HL-60 (cell line): ENCODE results near the gene ANP32D.
"Not testable (repeated sequence)": the region's sequence is repeated elsewhere in the genome, so short reads cannot be mapped to it uniquely, and the experiment has no call there.

Source experiments
- DNase-seq, 2 experiments: peaks; one replicate each; pipeline ENCODE4 v3.0.0-alpha.2; 2010 to 2020; ENCODE audit warnings: low read depth in 1 of 2, low spot score in 1 of 2
- H3K27ac ChIP-seq: fragments of 250-450 bp; sonication (Bioruptor Pico); replicated peaks from 2 replicates; pipeline ENCODE4 v1.5.1; 2020; ENCODE audit warnings: mild to moderate bottlenecking, moderate library complexity
- H3K27me3 ChIP-seq: fragments of 250-450 bp; sonication (Bioruptor Pico); 2 replicates; pipeline ENCODE4 v1.5.1; 2021; ENCODE audit warnings: mild to moderate bottlenecking, moderate library complexity; ENCODE audit not compliant: insufficient read depth, poor library complexity, severe bottlenecking
- H3K4me3 ChIP-seq: replicated peaks from 2 replicates; pipeline ENCODE4 v1.5.1; 2011; ENCODE audit warnings: mild to moderate bottlenecking, control low read depth, low read length; ENCODE audit not compliant: insufficient read depth
- GABPA ChIP-seq: IDR thresholded peaks from 2 replicates; pipeline ENCODE4 v1.6.1; 2012; ENCODE audit warnings: low read depth
- POLR2AphosphoS5 ChIP-seq: IDR thresholded peaks from 2 replicates; pipeline ENCODE4 v1.6.1; 2012; ENCODE audit warnings: low read depth
- SPI1 ChIP-seq: IDR thresholded peaks from 2 replicates; pipeline ENCODE4 v1.6.1; 2012; ENCODE audit warnings: low read depth, mild to moderate bottlenecking, borderline replicate concordance
- TF ChIP-seq, protein P1 (sequence below): IDR thresholded peaks from 2 replicates; pipeline ENCODE4 v1.6.1; 2012; ENCODE audit warnings: low read depth; ENCODE audit not compliant: insufficient replicate concordance
- TF ChIP-seq, protein P2 (sequence below): IDR thresholded peaks from one replicate; pipeline ENCODE4 v1.5.1; 2011; ENCODE audit warnings: low read length, control low read depth, inconsistent platforms; ENCODE audit not compliant: insufficient read depth

The ANP32D gene

DNA sequence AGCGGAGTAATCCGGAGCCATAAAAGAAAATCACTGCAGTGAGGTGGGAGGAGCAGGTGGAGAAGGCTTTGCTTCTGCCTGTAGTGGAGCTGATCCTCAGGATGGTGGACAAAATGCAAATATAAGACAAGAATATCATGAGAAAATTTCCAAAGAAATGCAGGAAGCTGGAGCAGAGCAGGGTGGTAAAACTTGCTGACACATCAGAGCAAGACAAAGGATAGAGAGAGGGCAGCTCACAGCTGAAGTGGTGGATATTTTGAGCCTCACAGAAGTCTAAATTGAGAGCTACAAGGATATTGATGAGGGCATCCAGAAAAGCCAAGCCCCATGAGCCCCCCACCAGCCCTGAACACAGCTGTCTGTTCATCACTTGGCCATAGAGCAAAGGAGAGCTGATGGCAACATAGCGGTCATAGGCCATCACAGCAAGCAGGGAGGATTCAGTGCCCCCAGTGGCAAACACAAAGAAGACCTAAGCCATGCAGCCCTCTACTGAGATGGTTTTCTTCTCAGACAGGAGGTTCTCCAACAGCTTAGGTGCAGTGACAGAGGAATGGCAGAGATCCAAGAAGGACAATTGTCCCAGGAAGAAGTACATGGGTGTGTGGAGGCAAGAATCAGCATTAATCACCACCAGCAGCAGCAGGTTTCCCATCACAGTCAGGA lies 30.0 kb upstream of the ANP32D start:
- Histone ChIP-seq H3K27ac (no peak overlapping the region), H3K4me3 (no peak overlapping the region), H3K27me3 (no peaks in the 10 kb centered on the region)
- TF ChIP-seq SPI1 (no peak), POLR2AphosphoS5 (no peak)
- no peak for DNase-seq

DNA sequence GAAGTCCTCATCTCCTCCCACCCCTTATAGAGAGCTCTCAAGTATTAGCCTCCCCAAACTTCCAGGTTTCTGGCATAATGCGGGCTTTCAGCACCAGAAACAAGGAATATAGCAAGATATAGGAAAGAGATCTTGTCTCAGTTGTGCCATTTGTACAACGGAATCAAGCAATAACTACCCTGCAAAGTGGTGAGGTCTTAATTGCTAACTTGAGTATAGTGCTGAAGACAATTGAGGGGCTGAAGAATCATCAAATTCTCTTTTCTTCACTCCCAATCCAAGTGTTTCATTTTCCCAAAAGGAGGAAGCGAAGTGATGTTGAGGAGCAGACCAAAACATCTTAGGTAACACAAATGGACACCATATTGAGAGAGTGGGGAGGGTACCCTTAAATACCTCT lies 26.8 kb upstream of the ANP32D start:
- no peaks in the 10 kb centered on the region for H3K27me3 ChIP-seq
- H3K27ac ChIP-seq = no peak overlapping the region
- no peak overlapping the region for H3K4me3 ChIP-seq
- TF ChIP-seq POLR2AphosphoS5 (no peak), SPI1 (no peak), GABPA (no peak)
- TF ChIP-seq, protein P1, sequence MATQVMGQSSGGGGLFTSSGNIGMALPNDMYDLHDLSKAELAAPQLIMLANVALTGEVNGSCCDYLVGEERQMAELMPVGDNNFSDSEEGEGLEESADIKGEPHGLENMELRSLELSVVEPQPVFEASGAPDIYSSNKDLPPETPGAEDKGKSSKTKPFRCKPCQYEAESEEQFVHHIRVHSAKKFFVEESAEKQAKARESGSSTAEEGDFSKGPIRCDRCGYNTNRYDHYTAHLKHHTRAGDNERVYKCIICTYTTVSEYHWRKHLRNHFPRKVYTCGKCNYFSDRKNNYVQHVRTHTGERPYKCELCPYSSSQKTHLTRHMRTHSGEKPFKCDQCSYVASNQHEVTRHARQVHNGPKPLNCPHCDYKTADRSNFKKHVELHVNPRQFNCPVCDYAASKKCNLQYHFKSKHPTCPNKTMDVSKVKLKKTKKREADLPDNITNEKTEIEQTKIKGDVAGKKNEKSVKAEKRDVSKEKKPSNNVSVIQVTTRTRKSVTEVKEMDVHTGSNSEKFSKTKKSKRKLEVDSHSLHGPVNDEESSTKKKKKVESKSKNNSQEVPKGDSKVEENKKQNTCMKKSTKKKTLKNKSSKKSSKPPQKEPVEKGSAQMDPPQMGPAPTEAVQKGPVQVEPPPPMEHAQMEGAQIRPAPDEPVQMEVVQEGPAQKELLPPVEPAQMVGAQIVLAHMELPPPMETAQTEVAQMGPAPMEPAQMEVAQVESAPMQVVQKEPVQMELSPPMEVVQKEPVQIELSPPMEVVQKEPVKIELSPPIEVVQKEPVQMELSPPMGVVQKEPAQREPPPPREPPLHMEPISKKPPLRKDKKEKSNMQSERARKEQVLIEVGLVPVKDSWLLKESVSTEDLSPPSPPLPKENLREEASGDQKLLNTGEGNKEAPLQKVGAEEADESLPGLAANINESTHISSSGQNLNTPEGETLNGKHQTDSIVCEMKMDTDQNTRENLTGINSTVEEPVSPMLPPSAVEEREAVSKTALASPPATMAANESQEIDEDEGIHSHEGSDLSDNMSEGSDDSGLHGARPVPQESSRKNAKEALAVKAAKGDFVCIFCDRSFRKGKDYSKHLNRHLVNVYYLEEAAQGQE = no peak
- no peak for DNase-seq

DNA sequence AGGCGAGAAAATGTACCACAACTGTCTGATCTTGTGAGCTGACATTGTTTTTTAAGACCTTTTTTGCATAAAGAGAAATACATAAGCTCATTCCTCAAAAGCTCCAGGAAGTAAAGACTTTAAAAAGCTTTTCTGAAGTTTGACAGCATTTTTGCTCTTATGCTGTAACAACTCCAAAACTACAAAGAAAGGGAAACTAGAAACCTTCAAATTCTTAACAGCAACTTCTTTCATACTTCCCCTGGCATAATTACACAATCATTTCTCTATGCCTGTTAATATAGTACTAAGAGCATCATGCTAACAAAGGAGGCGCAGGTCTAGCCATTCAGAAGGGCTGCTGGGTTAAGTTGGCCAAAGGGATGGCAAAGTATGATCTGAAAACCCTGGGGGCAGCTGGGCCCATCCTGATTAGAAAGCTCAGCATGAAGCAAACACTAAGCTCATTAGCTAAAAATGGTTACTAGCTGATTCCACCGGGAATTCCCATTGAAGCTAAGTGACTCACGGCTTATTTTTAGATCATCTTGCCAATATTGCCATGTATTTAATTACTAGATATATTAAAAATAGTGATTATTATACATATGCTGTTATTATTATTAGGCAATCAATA lies 26.1 kb upstream of the ANP32D start:
- no peak overlapping the region for H3K4me3 ChIP-seq
- no peak overlapping the region for H3K27ac ChIP-seq
- H3K27me3 ChIP-seq = no peaks in the 10 kb centered on the region
- TF ChIP-seq GABPA = no peak
- TF ChIP-seq, protein P1 = no peak
- TF ChIP-seq, protein P2, sequence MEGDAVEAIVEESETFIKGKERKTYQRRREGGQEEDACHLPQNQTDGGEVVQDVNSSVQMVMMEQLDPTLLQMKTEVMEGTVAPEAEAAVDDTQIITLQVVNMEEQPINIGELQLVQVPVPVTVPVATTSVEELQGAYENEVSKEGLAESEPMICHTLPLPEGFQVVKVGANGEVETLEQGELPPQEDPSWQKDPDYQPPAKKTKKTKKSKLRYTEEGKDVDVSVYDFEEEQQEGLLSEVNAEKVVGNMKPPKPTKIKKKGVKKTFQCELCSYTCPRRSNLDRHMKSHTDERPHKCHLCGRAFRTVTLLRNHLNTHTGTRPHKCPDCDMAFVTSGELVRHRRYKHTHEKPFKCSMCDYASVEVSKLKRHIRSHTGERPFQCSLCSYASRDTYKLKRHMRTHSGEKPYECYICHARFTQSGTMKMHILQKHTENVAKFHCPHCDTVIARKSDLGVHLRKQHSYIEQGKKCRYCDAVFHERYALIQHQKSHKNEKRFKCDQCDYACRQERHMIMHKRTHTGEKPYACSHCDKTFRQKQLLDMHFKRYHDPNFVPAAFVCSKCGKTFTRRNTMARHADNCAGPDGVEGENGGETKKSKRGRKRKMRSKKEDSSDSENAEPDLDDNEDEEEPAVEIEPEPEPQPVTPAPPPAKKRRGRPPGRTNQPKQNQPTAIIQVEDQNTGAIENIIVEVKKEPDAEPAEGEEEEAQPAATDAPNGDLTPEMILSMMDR = no peak
- no peak for TF ChIP-seq SPI1
- no peak for TF ChIP-seq POLR2AphosphoS5
- DNase-seq = no peak

DNA sequence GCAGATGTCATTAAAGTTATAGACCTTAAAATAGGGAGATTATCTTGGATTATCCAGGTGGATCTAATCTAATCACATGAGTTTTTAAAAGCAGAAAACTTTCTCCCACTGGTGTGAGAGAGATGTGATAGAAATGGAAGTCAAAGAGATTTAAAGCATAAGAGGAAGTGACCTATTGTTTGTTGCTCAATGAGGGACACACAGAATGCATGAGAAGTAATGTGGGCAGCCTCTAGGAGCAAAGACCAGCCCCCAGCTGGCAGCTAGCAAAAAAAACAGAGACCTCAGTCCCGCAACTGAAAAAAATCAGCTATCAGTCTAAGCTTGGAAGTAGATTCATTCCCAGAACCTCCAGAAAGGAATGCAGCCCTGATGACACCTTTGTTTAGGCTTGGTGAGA lies 24.6 kb upstream of the ANP32D start:
- Histone ChIP-seq H3K27ac (no peak overlapping the region), H3K4me3 (no peak overlapping the region), H3K27me3 (no peaks in the 10 kb centered on the region)
- peak; percentile 16 to 57 for DNase-seq
- TF ChIP-seq SPI1 = peak; percentile 95
- TF ChIP-seq, protein P2 = no peak

DNA sequence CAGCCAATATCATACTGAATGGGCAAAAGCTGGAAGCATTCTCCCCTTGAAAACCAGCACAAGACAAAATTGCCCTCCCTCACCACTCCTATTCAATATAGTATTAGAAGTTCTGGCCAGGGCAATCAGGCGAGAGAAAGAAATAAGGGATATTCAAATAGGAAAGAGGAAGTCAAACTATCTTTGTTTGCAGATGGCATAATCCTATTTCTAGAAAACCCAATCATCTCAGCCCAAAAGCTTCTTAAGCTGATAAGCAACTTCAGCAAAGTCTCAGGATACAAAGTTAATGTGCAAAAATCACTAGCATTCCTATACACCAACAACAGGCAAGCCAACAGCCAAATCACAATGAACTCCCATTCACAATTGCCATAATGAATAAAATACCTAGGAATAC lies 21.0 kb upstream of the ANP32D start:
- TF ChIP-seq POLR2AphosphoS5 (no peak), SPI1 (peak; percentile 50; the same call in 1 of the 2 replicates)
- Histone ChIP-seq H3K27me3 (no peaks in the 10 kb centered on the region), H3K27ac (no peak overlapping the region), H3K4me3 (no peak overlapping the region)
- no peak for DNase-seq

DNA sequence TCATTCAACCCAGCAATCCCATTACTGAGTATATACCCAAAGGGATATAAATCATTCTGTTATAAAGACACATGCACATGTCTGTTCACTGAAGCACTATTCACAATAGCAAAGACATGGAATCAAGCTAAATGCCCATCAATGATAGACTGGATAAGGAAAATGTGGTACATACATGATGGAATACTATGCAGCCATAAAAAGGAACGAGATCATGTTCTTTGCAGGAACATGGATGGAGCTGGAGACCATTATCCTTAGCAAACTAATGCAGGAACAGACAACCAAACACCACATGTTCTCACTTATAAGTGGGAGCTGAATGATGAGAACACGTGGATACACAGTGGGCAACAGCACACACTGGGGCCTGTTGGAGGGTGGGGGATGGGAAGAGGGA lies 19.4 kb upstream of the ANP32D start:
- H3K27ac ChIP-seq, DNase-seq, H3K4me3 ChIP-seq, H3K27me3 ChIP-seq: not testable (repeated sequence)
